ENCODE measurements around the gene ABCB11. TPM values are rescaled to one million over a fixed set of nuclear protein-coding genes. Genes with fewer than 3 reads are reported as not detected.

Gene ABCB11
- total RNA-seq, 4 donors from 2014 or later: 0.10 to 0.24 (median 0.12) TPM; not detected in 1

- Histone ChIP-seq H3K4me3 (no peak overlapping the region), H3K27me3 (no peaks in the 10 kb centered on the region), H3K9me3 (no peaks in the 10 kb centered on the region), H3K36me3 (no peaks in the 10 kb centered on the region), H3K27ac (no peak overlapping the region), H3K4me1 (no peaks in the 10 kb centered on the region)
- ATAC-seq: no peak
- in situ Hi-C loops (cut with MboI; ENCODE audit: low sequenced_read_pairs in 4 of 4): no loop called here
- intact Hi-C loops (cut with DNase I; ENCODE audit: low total_unique reads): no loop called here
- TF ChIP-seq POLR2A (IDR thresholded peaks at IDR 0.05) (no peak), CTCF (IDR thresholded peaks at IDR 0.05 in 4 of 5, conservative IDR thresholded peaks at IDR 0.05 in 1 of 5) (no peak)
- no peak for DNase-seq
Measured at GRCh38 chr2:169005080-169005598, 26.0 kb downstream of the ABCB11 start.

- no peaks in the 10 kb centered on the region for H3K36me3 ChIP-seq
- no peaks in the 10 kb centered on the region for H3K27me3 ChIP-seq
- in situ Hi-C loops (cut with MboI; ENCODE audit: low sequenced_read_pairs in 4 of 4) (no loop called here), intact Hi-C loops (cut with DNase I; ENCODE audit: low total_unique reads) (no loop called here)
- H3K9me3 ChIP-seq: no peaks in the 10 kb centered on the region
- H3K27ac ChIP-seq: no peak overlapping the region
- TF ChIP-seq CTCF (IDR thresholded peaks at IDR 0.05 in 4 of 5, conservative IDR thresholded peaks at IDR 0.05 in 1 of 5): no peak
- TF ChIP-seq POLR2A (IDR thresholded peaks at IDR 0.05): no peak
- H3K4me3 ChIP-seq: no peak overlapping the region
- no peaks in the 10 kb centered on the region for H3K4me1 ChIP-seq
- DNase-seq (no peak), ATAC-seq (no peak)
Measured at GRCh38 chr2:169002161-169002738, 28.9 kb downstream of the ABCB11 start.

GRCh38 chr2:169001116-169001815 is 29.9 kb downstream of the ABCB11 start:
- ATAC-seq: no peak
- Histone ChIP-seq H3K27ac (no peak overlapping the region), H3K4me1 (no peaks in the 10 kb centered on the region), H3K27me3 (no peaks in the 10 kb centered on the region), H3K4me3 (no peak overlapping the region), H3K36me3 (no peaks in the 10 kb centered on the region), H3K9me3 (no peaks in the 10 kb centered on the region)
- intact Hi-C loops (cut with DNase I; ENCODE audit: low total_unique reads) (no loop called here), in situ Hi-C loops (cut with MboI; ENCODE audit: low sequenced_read_pairs in 4 of 4) (no loop called here)
- no peak for TF ChIP-seq POLR2A (IDR thresholded peaks at IDR 0.05)
- no peak for TF ChIP-seq CTCF (IDR thresholded peaks at IDR 0.05 in 4 of 5, conservative IDR thresholded peaks at IDR 0.05 in 1 of 5)
- DNase-seq: no peak

GRCh38 chr2:168999668-169000213 is 31.4 kb downstream of the ABCB11 start:
- Histone ChIP-seq H3K27me3 (no peaks in the 10 kb centered on the region), H3K27ac (no peak overlapping the region), H3K4me3 (no peak overlapping the region), H3K36me3 (no peaks in the 10 kb centered on the region), H3K4me1 (no peaks in the 10 kb centered on the region), H3K9me3 (no peaks in the 10 kb centered on the region)
- ATAC-seq: no peak
- intact Hi-C loops (cut with DNase I; ENCODE audit: low total_unique reads) (no loop called here), in situ Hi-C loops (cut with MboI; ENCODE audit: low sequenced_read_pairs in 4 of 4) (no loop called here)
- no peak for DNase-seq
- no peak for TF ChIP-seq CTCF (IDR thresholded peaks at IDR 0.05 in 4 of 5, conservative IDR thresholded peaks at IDR 0.05 in 1 of 5)
- no peak for TF ChIP-seq POLR2A (IDR thresholded peaks at IDR 0.05)

Measured in gastrocnemius medialis (tissue), 4 donors.